CD4-positive, alpha-beta T cell treated with Interleukin-12 subunit alpha and Interleukin-12 subunit beta, for 1 hour (primary cell): Measurements from ENCODE around the gene SEC22B.
"Not testable (repeated sequence)": the region's sequence is repeated elsewhere in the genome, so short reads cannot be mapped to it uniquely, and the experiment has no call there.

Source experiments
- DNase-seq: peaks from one replicate; pipeline ENCODE4 v3.0.0-alpha.2; 2020

SEC22B gene

GRCh38 chr1:120176092-120176855, at the start of gene SEC22B:
SEC22B (minus strand) TSS chr1:120176520; CDS start chr1:120176381, 139 bp downstream.
- DNase-seq, result peak; percentile 93

GRCh38 chr1:120217933-120218332, 41.6 kb upstream of the SEC22B start:
- DNase-seq, result not testable (repeated sequence)

GRCh38 chr1:120217175-120217929, 41.0 kb upstream of the SEC22B start:
- not testable (repeated sequence) for DNase-seq

- not testable (repeated sequence) for DNase-seq
Observed at GRCh38 chr1:120213606-120214005, 37.3 kb upstream of the SEC22B start.

- DNase-seq, result not testable (repeated sequence)
Observed at GRCh38 chr1:120210754-120211153, 34.4 kb upstream of the SEC22B start.

- not testable (repeated sequence) for DNase-seq
Observed at GRCh38 chr1:120196863-120197775, 20.8 kb upstream of the SEC22B start.

- DNase-seq, result not testable (repeated sequence)
Observed at GRCh38 chr1:120188626-120189025, 12.3 kb upstream of the SEC22B start.

GRCh38 chr1:120182176-120182707, 5.9 kb upstream of the SEC22B start:
- not testable (repeated sequence) for DNase-seq

- not testable (repeated sequence) for DNase-seq
Observed at GRCh38 chr1:120179811-120180690, 3.7 kb upstream of the SEC22B start.

GRCh38 chr1:120178799-120179756, 2.8 kb upstream of the SEC22B start:
- DNase-seq, result no peak

- not testable (repeated sequence) for DNase-seq
Observed at GRCh38 chr1:120178058-120178457, 1.7 kb upstream of the SEC22B start.

- peak; percentile 8 for DNase-seq
Observed at GRCh38 chr1:120175688-120176087, 632 bp downstream of the SEC22B start.

- not testable (repeated sequence) for DNase-seq
Observed at GRCh38 chr1:120164761-120165160, 11.6 kb downstream of the SEC22B start.

- not testable (repeated sequence) for DNase-seq
Observed at GRCh38 chr1:120162015-120162414, 14.3 kb downstream of the SEC22B start.

GRCh38 chr1:120158495-120158894, 17.8 kb downstream of the SEC22B start:
- DNase-seq, result not testable (repeated sequence)

GRCh38 chr1:120158086-120158485, 18.2 kb downstream of the SEC22B start:
- DNase-seq, result not testable (repeated sequence)

GRCh38 chr1:120150138-120150822, 26.0 kb downstream of the SEC22B start:
- not testable (repeated sequence) for DNase-seq

- DNase-seq, result not testable (repeated sequence)
Observed at GRCh38 chr1:120149420-120150059, 26.8 kb downstream of the SEC22B start.

GRCh38 chr1:120145806-120146205, 30.5 kb downstream of the SEC22B start:
- DNase-seq, result not testable (repeated sequence)
